IMR-90 (cell line): ENCODE measurements around the gene LRP1B. TPM values are rescaled to one million over a fixed set of nuclear protein-coding genes. Genes with fewer than 3 reads are reported as not detected.

Source experiments
- ATAC-seq: fragments of 200-7000 bp; cut with Tn5 transposase; 2 replicates; pipeline ENCODE4 v1.9.1; 2020; ENCODE audit warnings: low read depth, mild to moderate bottlenecking, moderate library complexity
- BruUV-seq: library from RNA; stranded (reverse); fragments of 400-500 nt; replicated peaks from 2 replicates; lab custom pipeline; 2021; lab: Mats Ljungman, UMichigan
- CTCF ChIA-PET: fragments of 300-600 bp; formaldehyde crosslinking; extraction: SDS; loops from one replicate; lab custom pipeline; 2021; ENCODE audit warnings: antibody characterized with exemption; lab: Yijun Ruan, JAX
- POLR2A ChIA-PET: fragments of 300-600 bp; sonication (Branson Sonifier 250); formaldehyde crosslinking; loops from one replicate; lab custom pipeline; 2022; ENCODE audit warnings: antibody characterized with exemption; ENCODE audit not compliant: unreplicated experiment; lab: Charles Lee
- DNase-seq: peaks from one replicate; pipeline ENCODE4 v3.0.0; 2013
- H2AFZ ChIP-seq: replicated peaks from 2 replicates; pipeline ENCODE3; 2013; ENCODE audit warnings: low read length, mild to moderate bottlenecking; ENCODE audit not compliant: poor library complexity
- H2AK5ac ChIP-seq: 2 replicates; pipeline ENCODE4 v1.6.1; 2013; ENCODE audit warnings: low read depth, low read length, inconsistent platforms
- H2AK9ac ChIP-seq: replicated peaks from 2 replicates; pipeline ENCODE3; 2013; ENCODE audit warnings: mild to moderate bottlenecking, low read depth, low read length, moderate library complexity; ENCODE audit not compliant: poor library complexity
- H2BK120ac ChIP-seq: 2 replicates; pipeline ENCODE4 v1.6.1; 2013; ENCODE audit warnings: low read depth, low read length, inconsistent platforms
- H2BK15ac ChIP-seq: 3 replicates; pipeline ENCODE4 v1.6.1; 2013; ENCODE audit warnings: low read depth, low read length, inconsistent platforms
- H2BK20ac ChIP-seq: 2 replicates; pipeline ENCODE4 v1.6.1; 2013; ENCODE audit warnings: low read depth, mild to moderate bottlenecking, inconsistent platforms, low read length, moderate library complexity
- H2BK5ac ChIP-seq: 2 replicates; pipeline ENCODE4 v1.6.1; 2013; ENCODE audit warnings: mild to moderate bottlenecking, low read depth, low read length, inconsistent platforms; ENCODE audit not compliant: poor library complexity, severe bottlenecking
- H3K14ac ChIP-seq: replicated peaks from 2 replicates; pipeline ENCODE4 v1.6.1; 2013; ENCODE audit warnings: low read depth, low read length, inconsistent platforms
- H3K18ac ChIP-seq: 2 replicates; pipeline ENCODE4 v1.6.1; 2013; ENCODE audit warnings: low read depth, low read length, control low read depth
- H3K23ac ChIP-seq: 2 replicates; pipeline ENCODE4 v1.6.1; 2013; ENCODE audit warnings: low read depth, low read length, inconsistent platforms
- H3K27ac ChIP-seq: 2 replicates; pipeline ENCODE4 v1.5.1; 2013; ENCODE audit warnings: mild to moderate bottlenecking, control low read depth, low read length; ENCODE audit not compliant: insufficient read depth
- H3K27me3 ChIP-seq: 2 replicates; pipeline ENCODE4 v1.6.1; 2013; ENCODE audit warnings: low read length; ENCODE audit not compliant: control insufficient read depth, insufficient read depth
- H3K36me3 ChIP-seq: 2 replicates; pipeline ENCODE4 v1.6.1; 2013; ENCODE audit warnings: low read length, mixed read lengths; ENCODE audit not compliant: control insufficient read depth, insufficient read depth
- H3K4ac ChIP-seq: 2 replicates; pipeline ENCODE4 v1.6.1; 2013; ENCODE audit warnings: low read depth, low read length, inconsistent platforms
- H3K4me1 ChIP-seq: 2 replicates; pipeline ENCODE4 v1.6.1; 2013; ENCODE audit warnings: low read length, mixed read lengths; ENCODE audit not compliant: control insufficient read depth, insufficient read depth
- H3K4me2 ChIP-seq: 2 replicates; pipeline ENCODE4 v1.6.1; 2013; ENCODE audit warnings: low read depth, mild to moderate bottlenecking, control low read depth, low read length, moderate library complexity
- H3K4me3 ChIP-seq: 2 replicates; pipeline ENCODE4 v1.5.1; 2013; ENCODE audit warnings: low read depth, mild to moderate bottlenecking, control low read depth, low read length, moderate library complexity; ENCODE audit not compliant: insufficient read depth
- H3K56ac ChIP-seq: 2 replicates; pipeline ENCODE4 v1.6.1; 2013; ENCODE audit warnings: low read length, inconsistent platforms; ENCODE audit not compliant: insufficient read depth; ENCODE audit errors: extremely low read depth
- H3K79me1 ChIP-seq, 2 experiments: 2 replicates each; pipeline ENCODE4 v1.6.1; 2013; ENCODE audit warnings: low read length in 2 of 2, inconsistent platforms in 1 of 2, low read depth in 1 of 2
- H3K9ac ChIP-seq: 2 replicates; pipeline ENCODE4 v1.6.1; 2013; ENCODE audit warnings: low read depth, low read length, control low read depth
- H3K9me1 ChIP-seq: 2 replicates; pipeline ENCODE4 v1.6.1; 2013; ENCODE audit warnings: low read length, inconsistent platforms; ENCODE audit not compliant: insufficient read depth
- H3K9me3 ChIP-seq: 2 replicates; pipeline ENCODE4 v1.6.1; 2013; ENCODE audit warnings: low read length; ENCODE audit not compliant: control insufficient read depth, insufficient read depth
- H4K20me1 ChIP-seq: 2 replicates; pipeline ENCODE4 v1.6.1; 2013; ENCODE audit warnings: low read length, inconsistent platforms; ENCODE audit not compliant: insufficient read depth
- H4K5ac ChIP-seq: 2 replicates; pipeline ENCODE4 v1.6.1; 2013; ENCODE audit warnings: mild to moderate bottlenecking, low read depth, low read length, control low read depth
- H4K8ac ChIP-seq, 2 experiments: 2 replicates each; pipeline ENCODE4 v1.6.1; 2013; ENCODE audit warnings: low read depth in 2 of 2, low read length in 2 of 2, control low read depth in 1 of 2, inconsistent platforms in 1 of 2
- H4K91ac ChIP-seq: 2 replicates; pipeline ENCODE4 v1.6.1; 2013; ENCODE audit warnings: low read depth, low read length, inconsistent platforms; ENCODE audit not compliant: insufficient read depth
- CEBPB ChIP-seq: IDR thresholded peaks from 2 replicates; pipeline ENCODE4 v1.6.1; 2012; ENCODE audit warnings: low read depth, low read length, improper control_type of control experiment
- CHD1 ChIP-seq: IDR thresholded peaks from 2 replicates; pipeline ENCODE4 v1.6.1; 2012; ENCODE audit warnings: low read depth, low read length, improper control_type of control experiment
- ELK1 ChIP-seq: fragments of 150-350 bp; IDR thresholded peaks from 2 replicates; pipeline ENCODE4 v1.6.1; 2016; ENCODE audit warnings: low read depth, mild to moderate bottlenecking, low read length, moderate library complexity, borderline replicate concordance
- MAZ ChIP-seq: IDR thresholded peaks from 2 replicates; pipeline ENCODE4 v1.6.1; 2012; ENCODE audit warnings: low read depth, mild to moderate bottlenecking, low read length, improper control_type of control experiment, moderate library complexity, borderline replicate concordance
- MXI1 ChIP-seq: IDR thresholded peaks from 2 replicates; pipeline ENCODE4 v1.6.1; 2012; ENCODE audit warnings: low read depth, mild to moderate bottlenecking, low read length, moderate library complexity, borderline replicate concordance
- NFE2L2 ChIP-seq: fragments of 150-350 bp; IDR thresholded peaks from 2 replicates; pipeline ENCODE4 v1.6.1; 2016; ENCODE audit warnings: low read depth, mild to moderate bottlenecking, low read length
- POLR2A ChIP-seq: IDR thresholded peaks from 2 replicates; pipeline ENCODE4 v1.6.1; 2012; ENCODE audit warnings: mild to moderate bottlenecking, low read depth, low read length
- RFX5 ChIP-seq: IDR thresholded peaks from 2 replicates; pipeline ENCODE4 v1.8.0; 2012; ENCODE audit warnings: low read depth, mild to moderate bottlenecking, low read length, moderate library complexity
- SMC3 ChIP-seq: fragments of 150-350 bp; IDR thresholded peaks from 2 replicates; pipeline ENCODE4 v1.6.1; 2016; ENCODE audit warnings: low read depth, mild to moderate bottlenecking, antibody characterized with exemption, low read length, moderate library complexity
- USF2 ChIP-seq: fragments of 150-350 bp; IDR thresholded peaks from 2 replicates; pipeline ENCODE4 v1.6.1; 2017; ENCODE audit warnings: mild to moderate bottlenecking, antibody characterized with exemption, low read length, low read depth
- WGBS, 2 experiments: methylation state at CpG; one replicate each; pipeline versions ENCODE4 v1.1.5 to v1.1.7; 2013; ENCODE audit warnings: missing lambda C conversion rate in 2 of 2; ENCODE audit not compliant: insufficient read length in 1 of 2; ENCODE audit errors: extremely low coverage in 2 of 2; 5-methylcytosine and 5-hydroxymethylcytosine counted together
- dilution Hi-C: fragments of 300-500 bp; cut with HindIII; formaldehyde crosslinking; loops from one replicate; pipeline ENCODE4 v1.14.3; 2018; ENCODE audit warnings: low sequenced_read_pairs; ENCODE audit not compliant: unreplicated experiment
- in situ Hi-C: fragments of 300-500 bp; cut with MboI; formaldehyde crosslinking; loops from 3 replicates; pipeline ENCODE4 v1.14.3; 2019; ENCODE audit warnings: low sequenced_read_pairs, inconsistent platforms, mixed read lengths
- intact Hi-C: fragments of 100-400 bp; cut with micrococcal nuclease; formaldehyde crosslinking; loops from 2 replicates; pipeline ENCODE4 v1.10.0; 2022
- polyA plus RNA-seq, 3 experiments: library from polyadenylated mRNA; depleted of rRNA; stranded (reverse); fragments of >200 nt; gene quantifications; 2 replicates each; pipeline ENCODE4 v1.2.3, GENCODE V29; 2012; ENCODE audit warnings: low replicate concordance in 1 of 3
- total RNA-seq: library from RNA; depleted of rRNA; stranded (reverse); fragments of >200 nt; gene quantifications from 2 replicates; pipeline ENCODE4 v1.2.3, GENCODE V29; 2012
- TF ChIP-seq, protein P1 (sequence below): conservative IDR thresholded peaks from 2 replicates; pipeline ENCODE4 v1.5.1; 2012; ENCODE audit warnings: mild to moderate bottlenecking, low read depth, low read length, improper control_type of control experiment

The LRP1B gene
- total and polyA plus RNA-seq, 2 of the 4 experiments (the other 2 are of a cell fraction), result under 0.01 to 0.02 TPM

DNA sequence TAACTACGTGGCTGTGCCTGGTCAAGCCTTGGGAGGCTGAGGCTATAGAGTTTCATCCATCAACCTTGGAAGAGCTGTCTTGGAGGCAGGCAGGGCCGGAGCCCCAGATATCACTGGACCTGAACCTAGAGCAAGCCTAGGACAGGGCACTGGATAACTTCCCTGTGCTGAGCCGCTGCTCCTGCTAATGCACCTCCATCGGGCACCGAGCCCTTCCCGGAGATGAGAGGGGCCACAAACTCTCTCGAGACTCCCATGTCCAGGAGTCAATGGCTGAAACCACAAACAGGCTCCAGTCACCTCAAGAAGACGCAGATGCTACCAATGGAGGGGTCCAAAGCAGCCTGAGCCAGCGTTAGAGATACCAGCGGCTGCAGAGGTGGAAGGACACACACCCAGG, 866.0 kb downstream of the LRP1B start:
- dilution Hi-C loops (no loop called here), in situ Hi-C loops (no loop called here)

More for the DNA sequence above, 866.0 kb downstream of the LRP1B start:
- ChIA-PET CTCF (no interaction called here), POLR2A (no interaction called here)
- Histone ChIP-seq H3K36me3 (no peaks in the 10 kb centered on the region), H4K91ac (no peak overlapping the region), H3K9me3 (no peaks in the 10 kb centered on the region), H3K9me1 (no peaks in the 10 kb centered on the region), H3K4me2 (no peak overlapping the region), H3K4ac (no peak overlapping the region), H2BK15ac (no peak overlapping the region), H4K8ac (no peak overlapping the region), H3K79me1 (no peaks in the 10 kb centered on the region), H4K5ac (no peak overlapping the region), H3K4me1 (no peaks in the 10 kb centered on the region), H3K4me3 (no peak overlapping the region), H2BK20ac (no peak overlapping the region), H2AK5ac (no peak overlapping the region), H3K23ac (no peak overlapping the region), H2BK120ac (no peak overlapping the region), H3K27ac (no peak overlapping the region), H3K27me3 (no peaks in the 10 kb centered on the region), H2AK9ac (no peak overlapping the region), H3K14ac (no peak overlapping the region), H3K56ac (no peak overlapping the region), H2BK5ac (no peak overlapping the region), H4K20me1 (no peaks in the 10 kb centered on the region), H3K9ac (no peak overlapping the region), H2AFZ (no peak overlapping the region), H3K18ac (no peak overlapping the region)
- WGBS, 2 experiments, result 77% methylated on average over 5 of the region's 10 CpGs; no CpG with 5 or more reads in 1 of the 2 experiments
- intact Hi-C loops, result no loop called here
- BruUV-seq, result no TSS peak
- DNase-seq (no peak), ATAC-seq (no peak)
- TF ChIP-seq MAZ, result no peak
- TF ChIP-seq CEBPB, result no peak
- TF ChIP-seq CHD1, result no peak
- no peak for TF ChIP-seq NFE2L2
- no peak for TF ChIP-seq MXI1
- no peak for TF ChIP-seq ELK1
- TF ChIP-seq, protein P1, sequence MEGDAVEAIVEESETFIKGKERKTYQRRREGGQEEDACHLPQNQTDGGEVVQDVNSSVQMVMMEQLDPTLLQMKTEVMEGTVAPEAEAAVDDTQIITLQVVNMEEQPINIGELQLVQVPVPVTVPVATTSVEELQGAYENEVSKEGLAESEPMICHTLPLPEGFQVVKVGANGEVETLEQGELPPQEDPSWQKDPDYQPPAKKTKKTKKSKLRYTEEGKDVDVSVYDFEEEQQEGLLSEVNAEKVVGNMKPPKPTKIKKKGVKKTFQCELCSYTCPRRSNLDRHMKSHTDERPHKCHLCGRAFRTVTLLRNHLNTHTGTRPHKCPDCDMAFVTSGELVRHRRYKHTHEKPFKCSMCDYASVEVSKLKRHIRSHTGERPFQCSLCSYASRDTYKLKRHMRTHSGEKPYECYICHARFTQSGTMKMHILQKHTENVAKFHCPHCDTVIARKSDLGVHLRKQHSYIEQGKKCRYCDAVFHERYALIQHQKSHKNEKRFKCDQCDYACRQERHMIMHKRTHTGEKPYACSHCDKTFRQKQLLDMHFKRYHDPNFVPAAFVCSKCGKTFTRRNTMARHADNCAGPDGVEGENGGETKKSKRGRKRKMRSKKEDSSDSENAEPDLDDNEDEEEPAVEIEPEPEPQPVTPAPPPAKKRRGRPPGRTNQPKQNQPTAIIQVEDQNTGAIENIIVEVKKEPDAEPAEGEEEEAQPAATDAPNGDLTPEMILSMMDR, result no peak
- TF ChIP-seq SMC3, result no peak
- TF ChIP-seq RFX5, result no peak
- TF ChIP-seq POLR2A, result no peak
- no peak for TF ChIP-seq USF2
